PFSK-1 (cell line): ENCODE measurements around the gene MYG1.
A peak's percentile ranks its signal among the peaks of the same experiment; 100 is the strongest.

Experiments used
- FOXP2 ChIP-seq: optimal IDR thresholded peaks from 2 replicates; pipeline ENCODE3; 2011; ENCODE audit warnings: borderline replicate concordance, control low read depth, inconsistent platforms; ENCODE audit not compliant: insufficient read depth; ENCODE audit errors: extremely low read length, extremely low read depth
- POLR2AphosphoS5 ChIP-seq: IDR thresholded peaks from 2 replicates; pipeline ENCODE4 v1.6.1; 2012; ENCODE audit warnings: low read depth, mild to moderate bottlenecking, control low read depth, low read length, moderate library complexity
- REST ChIP-seq, 2 experiments: IDR thresholded peaks; 2 replicates each; pipeline versions ENCODE4 v1.6.1 to v1.8.0; 2011 to 2012; ENCODE audit warnings: low read depth in 2 of 2, low read length in 2 of 2, control low read depth in 1 of 2, inconsistent platforms in 1 of 2, mild to moderate bottlenecking in 1 of 2, moderate library complexity in 1 of 2; ENCODE audit not compliant: insufficient read depth in 1 of 2
- SIN3A ChIP-seq: IDR thresholded peaks from 2 replicates; pipeline ENCODE4 v1.6.1; 2012; ENCODE audit warnings: mild to moderate bottlenecking, low read length, moderate library complexity, borderline replicate concordance; ENCODE audit not compliant: insufficient read depth
- TAF1 ChIP-seq: IDR thresholded peaks from 2 replicates; pipeline ENCODE4 v1.6.1; 2012; ENCODE audit warnings: low read length, control low read depth, borderline replicate concordance; ENCODE audit not compliant: insufficient read depth

The MYG1 gene

GRCh38 chr12:53265783-53266182, 33.7 kb upstream of the MYG1 start:
- TF ChIP-seq SIN3A (no peak), FOXP2 (no peak), TAF1 (no peak), REST (IDR thresholded peaks at IDR 0.05; ENCODE audit: insufficient read depth in 1 of 2, low read depth in 2 of 2, low read length in 2 of 2) (no peak), POLR2AphosphoS5 (no peak)

- TF ChIP-seq TAF1: no peak
- no peak for TF ChIP-seq FOXP2
- TF ChIP-seq SIN3A: no peak
- no peak for TF ChIP-seq POLR2AphosphoS5
- TF ChIP-seq REST (IDR thresholded peaks at IDR 0.05; ENCODE audit: insufficient read depth in 1 of 2, low read depth in 2 of 2, low read length in 2 of 2): no peak
Observed at GRCh38 chr12:53267306-53267998, 32.0 kb upstream of the MYG1 start.

GRCh38 chr12:53267999-53268629, 31.4 kb upstream of the MYG1 start, which contains the start of gene ESPL1:
TSS of gene ESPL1 (plus strand) at chr12:53268299. CDS start at chr12:53268767, 468 bp downstream.
- TF ChIP-seq POLR2AphosphoS5 (peak; percentile 68), TAF1 (peak; percentile 73; the same call in 1 of the 2 replicates), REST (IDR thresholded peaks at IDR 0.05; ENCODE audit: insufficient read depth in 1 of 2, low read depth in 2 of 2, low read length in 2 of 2) (no peak), SIN3A (peak; percentile 60; the same call in 1 of the 2 replicates), FOXP2 (peak; percentile 21)

- TF ChIP-seq POLR2AphosphoS5 (no peak), TAF1 (no peak), SIN3A (no peak), REST (IDR thresholded peaks at IDR 0.05; ENCODE audit: insufficient read depth in 1 of 2, low read depth in 2 of 2, low read length in 2 of 2) (no peak), FOXP2 (no peak)
Observed at GRCh38 chr12:53268630-53269562, 30.6 kb upstream of the MYG1 start.
